H54 (cell line): ENCODE data around the gene YDJC.
"Not testable (repeated sequence)": the region's sequence is repeated elsewhere in the genome, so short reads cannot be mapped to it uniquely, and the experiment has no call there.

ENCODE experiments used
- DNase-seq: peaks from one replicate; pipeline ENCODE4 v3.0.0; 2011; ENCODE audit warnings: low spot score, mixed read lengths; ENCODE audit not compliant: insufficient read length
- FAIRE-seq: peaks from 3 replicates; lab custom pipeline; 2011; peaks lifted over from hg19 to GRCh38; lab: Jason Lieb, UNC
- POLR2A ChIP-seq: IDR thresholded peaks from 2 replicates; pipeline ENCODE4 v1.6.1; 2011; ENCODE audit warnings: low read depth, mild to moderate bottlenecking, low read length

Gene YDJC

DNA sequence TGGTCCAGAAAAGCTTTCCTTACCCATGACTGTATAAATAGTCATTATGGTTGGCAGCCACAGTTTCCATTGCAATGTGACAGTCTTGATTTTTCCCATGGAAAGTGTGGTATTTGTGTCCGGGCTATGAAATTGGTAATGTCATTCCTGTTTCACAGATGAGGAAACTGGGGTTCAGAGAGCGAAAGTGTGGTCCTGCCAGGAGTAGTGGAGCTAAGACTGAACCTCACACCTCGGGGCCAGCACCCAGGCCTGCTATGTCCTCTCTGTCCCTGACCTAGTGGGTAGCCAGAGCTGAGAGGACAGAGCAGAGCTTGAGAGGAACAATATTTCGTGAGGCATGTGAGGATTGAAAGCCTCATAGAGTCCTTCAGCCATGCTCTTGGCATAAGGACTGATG, 1.2 kb upstream of the YDJC start:
- DNase-seq (no peak), FAIRE-seq (no peak)
- no peak for TF ChIP-seq POLR2A

DNA sequence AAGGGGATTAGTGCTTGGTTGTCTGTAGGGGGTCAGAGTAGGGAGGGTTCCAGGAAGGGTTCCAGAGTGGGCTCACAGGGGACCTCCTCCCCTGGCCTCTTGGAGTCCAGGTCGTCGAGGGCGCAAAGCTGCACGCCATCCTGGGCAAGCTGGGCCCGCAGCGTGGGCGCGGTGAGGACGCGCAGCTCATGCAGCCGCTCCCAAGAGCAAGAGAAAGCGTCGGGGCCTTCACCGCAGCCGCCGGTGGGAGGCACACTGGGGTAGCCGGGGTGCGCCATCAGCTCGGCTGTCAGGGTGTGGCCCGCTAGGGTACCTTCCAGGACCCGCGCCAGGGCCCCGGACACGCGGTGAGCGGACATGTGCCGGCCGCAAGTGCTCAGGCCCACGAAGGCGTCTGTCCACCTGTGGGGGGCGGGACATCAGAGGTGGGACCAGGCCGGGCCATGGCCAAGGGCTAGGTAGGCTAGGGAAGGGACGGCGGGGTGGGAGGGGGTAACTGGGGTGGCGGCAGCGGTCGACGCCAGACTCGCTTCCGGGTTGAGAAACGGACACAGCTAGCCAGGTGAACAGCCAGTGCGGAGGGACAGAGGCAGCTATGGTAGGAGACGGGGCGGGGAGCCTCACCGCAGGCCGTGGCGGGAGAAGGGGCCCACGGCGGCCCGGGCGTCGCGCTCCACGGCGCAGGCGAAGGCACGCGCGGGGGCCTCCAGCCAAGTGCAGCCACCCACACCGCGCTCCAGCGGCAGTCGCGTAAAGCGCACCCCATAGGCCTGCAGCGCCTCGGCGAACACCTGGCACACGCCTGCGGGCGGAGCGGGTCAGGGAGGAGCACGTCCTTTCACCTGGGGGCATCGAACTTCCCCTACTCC, 1.2 kb downstream of the YDJC start:
- no peak for DNase-seq
- TF ChIP-seq POLR2A = no peak
- no peak for FAIRE-seq

DNA sequence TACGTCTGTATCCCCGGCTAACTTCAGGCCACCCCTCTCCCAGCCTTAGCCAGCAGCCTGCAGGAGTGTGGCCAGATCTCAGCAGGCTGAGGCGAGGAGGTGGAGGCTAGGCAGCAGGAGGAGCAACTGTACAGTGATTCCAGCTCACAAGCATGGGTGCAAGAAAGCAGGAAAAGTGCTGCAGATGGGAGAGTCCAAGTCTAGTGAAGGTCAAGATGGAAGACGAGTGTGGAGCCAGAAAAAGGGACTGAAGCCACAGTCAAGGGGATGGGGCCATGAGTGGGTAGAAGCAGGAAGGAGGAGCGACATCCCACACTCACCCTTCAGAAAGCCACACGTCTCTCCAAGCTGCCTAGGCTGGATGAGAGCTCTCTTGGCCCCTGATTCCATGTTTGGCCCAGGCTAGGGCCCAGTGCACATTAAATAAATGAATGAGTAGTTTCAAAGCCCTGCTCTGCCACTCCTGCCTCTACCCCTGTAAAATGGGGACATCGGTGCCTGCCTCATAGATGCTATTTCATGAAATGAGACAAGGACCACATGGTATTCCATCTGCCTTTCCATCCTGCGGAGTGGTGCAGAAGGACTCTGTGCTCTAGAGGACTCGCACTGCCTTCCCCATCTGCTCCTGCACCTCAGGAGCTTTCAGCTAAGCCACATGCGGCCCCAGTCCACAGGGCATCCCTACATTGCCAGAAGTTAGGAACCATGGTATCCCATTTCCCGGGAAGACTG, 2.9 kb downstream of the YDJC start:
- DNase-seq (no peak), FAIRE-seq (no peak)
- TF ChIP-seq POLR2A = no peak

GRCh38 chr22:21626073-21626734, 3.6 kb downstream of the YDJC start:
- FAIRE-seq = no peak
- no peak for TF ChIP-seq POLR2A

DNA sequence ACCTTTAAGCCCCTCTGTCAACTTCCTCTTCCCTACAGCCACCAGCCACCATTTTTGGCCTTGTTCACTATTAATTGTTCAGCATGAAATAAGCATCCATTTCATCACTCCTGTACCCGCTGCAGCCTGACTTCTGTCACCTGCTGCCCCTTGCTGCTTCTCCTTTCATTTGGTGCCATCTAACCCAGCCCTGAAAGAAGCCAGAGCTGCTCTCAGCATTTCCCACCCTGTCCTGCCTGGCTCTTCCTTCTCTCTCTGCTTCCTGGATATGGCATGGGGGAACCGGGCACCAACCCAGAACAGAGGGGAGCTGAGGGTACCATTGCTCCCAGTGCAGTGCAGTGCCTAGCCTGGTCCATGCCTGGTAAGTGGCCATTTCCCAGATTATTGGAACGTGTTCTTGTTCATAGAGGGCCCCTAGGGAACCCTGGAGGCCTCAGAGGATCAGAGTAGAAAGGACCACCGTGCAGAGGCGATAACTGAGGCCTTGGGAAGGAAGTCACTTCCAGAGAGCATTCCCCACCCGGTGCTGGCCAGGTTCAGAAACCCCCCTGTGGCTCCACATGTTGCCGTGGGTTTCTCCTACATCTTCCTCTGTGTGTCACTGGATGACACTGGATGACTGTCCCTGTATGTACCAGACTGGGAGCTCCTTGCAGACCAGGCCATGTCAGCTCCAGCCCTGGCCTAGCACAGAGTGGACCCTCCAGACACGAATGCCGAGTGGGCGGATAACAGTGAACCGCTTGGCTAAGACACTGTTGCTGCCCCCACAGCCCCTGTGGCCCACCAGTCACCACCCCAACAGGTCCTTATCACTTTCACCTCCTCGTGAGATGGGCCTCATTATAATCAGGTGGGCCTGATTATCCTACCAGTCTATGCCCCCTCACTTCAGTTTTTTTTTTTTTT, 4.7 kb downstream of the YDJC start:
- DNase-seq (no peak), FAIRE-seq (no peak)
- TF ChIP-seq POLR2A = no peak

More at GRCh38 chr22:21626073-21626734, 3.6 kb downstream of the YDJC start:
- no peak for DNase-seq

DNA sequence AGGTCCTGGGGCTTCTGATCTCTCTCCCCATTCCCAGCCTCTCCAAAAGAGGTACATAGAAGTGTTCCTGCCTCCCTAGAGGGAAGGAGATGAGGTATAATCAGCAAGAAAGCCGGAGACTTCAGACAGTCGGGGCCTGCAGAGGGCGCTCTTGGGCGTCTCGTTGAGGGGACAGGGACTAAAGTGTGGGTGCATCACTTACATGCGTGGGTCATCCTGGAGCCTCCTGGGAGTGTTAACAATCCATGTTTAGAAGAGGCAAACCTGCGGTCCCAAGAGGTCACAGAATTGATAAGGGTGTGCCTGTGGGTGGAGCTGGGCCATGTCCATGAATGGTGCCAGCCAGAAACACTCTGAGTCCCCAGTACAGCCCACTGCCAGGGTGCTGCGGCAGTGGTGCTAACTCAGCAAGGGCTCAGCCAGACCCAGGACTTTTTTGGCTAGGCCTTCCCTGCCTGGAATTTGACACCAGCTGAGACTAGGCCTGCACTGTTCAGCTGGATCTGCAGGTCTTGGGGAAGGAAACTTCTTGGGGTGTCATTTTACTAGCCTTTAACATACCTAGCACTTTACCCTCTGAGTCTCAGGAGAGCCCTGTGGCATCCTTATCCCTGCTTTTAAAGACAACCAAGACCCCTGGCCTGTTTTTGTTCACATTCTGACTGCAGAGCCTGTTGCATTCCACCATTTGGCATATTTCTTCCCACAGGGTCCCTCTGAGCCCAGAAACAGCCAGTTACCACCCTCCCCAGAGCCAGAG, 5.5 kb downstream of the YDJC start:
- no peak for DNase-seq
- TF ChIP-seq POLR2A = no peak
- no peak for FAIRE-seq

DNA sequence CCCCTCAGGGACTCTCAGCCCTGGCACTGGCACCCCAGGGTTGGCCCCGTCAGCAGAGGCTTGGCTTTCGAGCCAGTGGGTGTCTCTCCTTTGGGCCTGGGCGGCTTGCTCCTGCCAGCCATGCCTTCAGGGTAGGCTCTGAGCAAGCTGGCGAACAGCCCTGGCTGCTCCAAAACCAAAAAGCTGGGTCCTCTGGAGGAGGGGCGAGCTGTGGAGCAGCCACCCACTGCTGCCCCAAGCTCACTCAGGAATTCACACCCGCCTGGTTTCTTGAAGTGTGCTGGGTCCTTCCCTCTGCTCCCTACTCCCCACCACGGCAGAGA, 6.2 kb downstream of the YDJC start:
- DNase-seq (no peak), FAIRE-seq (no peak)
- no peak for TF ChIP-seq POLR2A

- no peak for FAIRE-seq
- DNase-seq = no peak
- TF ChIP-seq POLR2A = no peak
These were observed 6.7 kb downstream of the YDJC start for GRCh38 chr22:21622919-21623647.

DNA sequence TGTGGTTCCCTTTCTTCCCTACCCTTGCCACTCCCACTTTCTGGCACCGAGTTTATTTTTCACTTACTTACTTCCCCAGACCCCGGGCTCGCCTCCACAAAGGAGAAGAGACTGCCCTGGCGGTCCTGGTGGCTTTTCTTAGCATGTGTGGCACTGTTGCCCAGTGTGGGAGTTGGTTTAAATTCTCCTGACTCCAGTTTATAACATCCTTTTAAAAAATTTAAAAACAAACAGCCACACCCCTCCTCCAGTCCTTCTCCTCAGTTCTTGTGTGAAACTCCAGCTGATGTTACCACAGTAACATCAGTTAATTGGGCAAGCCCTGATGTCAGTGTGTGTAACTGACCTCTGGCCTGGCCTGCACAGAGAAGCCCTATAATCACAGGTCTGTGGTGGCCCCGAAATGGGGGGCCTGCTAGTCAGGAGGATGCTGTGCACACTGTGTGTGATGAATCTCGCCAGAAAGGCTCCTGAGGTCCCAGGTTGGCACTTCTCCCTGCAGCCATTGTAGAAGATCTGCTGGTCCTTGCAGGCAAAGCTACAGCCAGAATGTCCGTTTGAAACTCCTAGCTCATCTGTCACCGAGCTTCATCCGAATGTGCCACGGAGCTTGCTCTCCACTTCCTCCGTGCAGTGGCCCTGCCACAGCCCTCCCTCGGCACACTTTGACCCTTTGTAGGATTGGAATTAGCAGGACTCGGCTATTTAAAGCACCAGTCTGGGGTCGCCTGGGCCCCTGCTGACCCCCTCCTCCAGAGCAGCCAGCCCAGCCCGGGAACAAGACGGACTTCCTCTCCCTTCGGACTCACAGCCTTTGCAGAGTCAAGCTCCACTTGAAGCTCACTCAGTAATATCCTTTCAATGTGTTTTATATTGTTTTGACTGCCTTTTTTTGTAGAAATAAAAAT, 7.6 kb downstream of the YDJC start:
- TF ChIP-seq POLR2A = no peak
- FAIRE-seq = no peak
- DNase-seq = no peak

GRCh38 chr22:21621025-21621424, 8.8 kb downstream of the YDJC start:
- DNase-seq = no peak
- FAIRE-seq = no peak
- TF ChIP-seq POLR2A = no peak

- FAIRE-seq, DNase-seq: not testable (repeated sequence)
These were observed 12.5 kb downstream of the YDJC start for GRCh38 chr22:21617337-21617736.

DNA sequence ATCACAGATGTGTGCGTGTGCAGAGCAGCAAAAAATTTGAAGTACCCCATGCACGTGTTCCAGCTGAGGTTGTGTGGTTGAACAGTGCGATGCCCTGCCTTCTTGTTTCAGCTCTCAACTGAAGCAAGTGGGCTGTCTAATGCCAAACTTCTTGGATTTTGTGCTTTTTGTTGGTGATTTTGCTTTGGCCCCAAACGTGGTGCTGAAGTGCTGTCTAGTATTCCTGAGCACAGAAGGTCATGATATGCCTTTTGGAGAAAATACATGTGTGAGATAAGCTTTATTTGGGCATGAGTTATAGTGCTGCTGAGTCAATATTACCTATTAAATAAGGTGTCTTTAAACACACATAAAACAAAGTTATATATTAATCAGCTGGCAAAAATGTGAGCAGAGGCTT, 14.1 kb downstream of the YDJC start:
- FAIRE-seq (no peak), DNase-seq (no peak)
- TF ChIP-seq POLR2A = no peak
